ENCODE data around the gene MRPL21. TPM values are rescaled to one million over a fixed set of nuclear protein-coding genes. Genes with fewer than 3 reads are reported as not detected.

Gene MRPL21
- polyA plus RNA-seq, 1 donor, result 71.8 TPM

- Histone ChIP-seq H3K9me3 (ENCODE audit: control insufficient read depth, low read depth, low read length) (no peaks in the 10 kb centered on the region), H3K4me1 (ENCODE audit: control insufficient read depth, insufficient read depth, low read length) (peaks cover 43% of the 10 kb centered on the region), H3K36me3 (ENCODE audit: control insufficient read depth, insufficient read depth, low read length) (no peaks in the 10 kb centered on the region), H3K27ac (ENCODE audit: low read length) (no peak overlapping the region), H3K27me3 (ENCODE audit: control insufficient read depth, insufficient read depth, low read length) (peaks cover 20% of the 10 kb centered on the region), H3K4me3 (ENCODE audit: low read length) (peak overlapping the region; percentile 64)
- DNase-seq, result no peak
- 33% methylated on average over 2 of the region's 25 CpGs for WGBS (ENCODE audit: insufficient coverage, low lambda C conversion rate)
Measured at GRCh38 chr11:68842427-68843051, 61.1 kb downstream of the MRPL21 start.

GRCh38 chr11:68841718-68842426 is 61.8 kb downstream of the MRPL21 start, which contains the start of gene CPT1A:
TSS of gene CPT1A (minus strand) at chr11:68841916. CDS start at chr11:68815474, 26,442 bp downstream.
- Histone ChIP-seq H3K4me3 (ENCODE audit: low read length) (peak within 1 kb of the TSS; percentile 64), H3K4me1 (ENCODE audit: control insufficient read depth, insufficient read depth, low read length) (peaks cover 47% of the 10 kb centered on the region), H3K36me3 (ENCODE audit: control insufficient read depth, insufficient read depth, low read length) (no peaks in the 10 kb centered on the region), H3K9me3 (ENCODE audit: control insufficient read depth, low read depth, low read length) (no peaks in the 10 kb centered on the region), H3K27ac (ENCODE audit: low read length) (peak within 1 kb of the TSS; percentile 92), H3K27me3 (ENCODE audit: control insufficient read depth, insufficient read depth, low read length) (peaks cover 20% of the 10 kb centered on the region)
- peak; percentile 70 to 85 for DNase-seq
- no CpG with 5 or more reads among the region's 82 CpGs for WGBS (ENCODE audit: insufficient coverage, low lambda C conversion rate)

Other genes with a start within 250 kb of the MRPL21 start
- 31.8 TPM for gene GAL, start 219.3 kb downstream of the MRPL21 start, polyA plus RNA-seq
- 10.0 TPM for gene TESMIN, start 152.3 kb downstream of the MRPL21 start, polyA plus RNA-seq
- gene CPT1A, start 61.9 kb downstream of the MRPL21 start, polyA plus RNA-seq, result 41.5 TPM
- 19.9 TPM for gene IGHMBP2, start 59 bp upstream of the MRPL21 start, polyA plus RNA-seq
- gene MRGPRD, start 77.2 kb upstream of the MRPL21 start, polyA plus RNA-seq, result 0.16 TPM
- gene MRGPRF, start 109.4 kb upstream of the MRPL21 start, polyA plus RNA-seq, result 17.6 TPM
- gene TPCN2, start 145.1 kb upstream of the MRPL21 start, polyA plus RNA-seq, result 31.0 TPM

Data from large intestine (tissue), 3 donors.